ENCODE data around the gene MBD5. TPM values are rescaled to one million over a fixed set of nuclear protein-coding genes. Genes with fewer than 3 reads are reported as not detected.

Gene MBD5
- polyA plus RNA-seq, 1 donor: 21.2 TPM

DNA sequence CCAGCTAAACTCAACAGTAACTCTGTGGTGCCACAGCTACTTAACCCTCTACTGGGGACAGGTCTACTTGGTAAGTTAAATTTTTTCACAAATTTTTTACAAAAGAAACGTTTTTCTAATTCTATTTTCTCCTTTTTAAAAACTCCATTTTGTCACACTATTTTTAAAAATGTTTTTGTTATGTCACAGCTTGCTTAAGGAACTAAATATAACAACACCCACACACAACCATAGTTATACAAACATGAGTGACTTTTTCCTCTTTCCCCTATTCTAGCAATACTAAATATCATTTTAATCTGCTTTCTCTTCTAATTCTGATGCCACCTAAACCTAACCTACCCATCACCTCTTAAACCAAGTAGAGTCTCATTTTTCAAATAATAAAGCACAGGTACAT is 463.2 kb downstream of the MBD5 start:
- DNase-seq: no peak

DNA sequence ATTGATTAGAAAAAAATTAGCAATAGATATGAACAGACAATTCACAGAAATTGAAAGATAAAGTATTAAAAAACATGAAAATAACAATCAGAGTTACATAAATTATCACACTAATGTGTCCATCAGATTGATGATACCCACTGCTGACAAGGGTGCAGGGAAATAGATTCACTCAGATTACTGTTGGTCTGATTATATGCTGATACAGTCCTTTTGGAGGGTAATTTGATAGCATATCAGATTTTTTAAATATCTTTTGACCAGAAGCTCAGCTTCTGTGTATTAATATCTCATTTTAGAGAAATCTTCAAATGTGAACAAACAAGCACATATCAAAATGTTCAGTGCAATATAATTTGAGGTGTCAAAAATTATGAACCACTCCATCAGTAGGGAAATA is 465.8 kb downstream of the MBD5 start:
- DNase-seq: no peak

- no peak for DNase-seq
Observed at GRCh38 chr2:148487439-148487838, 466.5 kb downstream of the MBD5 start.

DNA sequence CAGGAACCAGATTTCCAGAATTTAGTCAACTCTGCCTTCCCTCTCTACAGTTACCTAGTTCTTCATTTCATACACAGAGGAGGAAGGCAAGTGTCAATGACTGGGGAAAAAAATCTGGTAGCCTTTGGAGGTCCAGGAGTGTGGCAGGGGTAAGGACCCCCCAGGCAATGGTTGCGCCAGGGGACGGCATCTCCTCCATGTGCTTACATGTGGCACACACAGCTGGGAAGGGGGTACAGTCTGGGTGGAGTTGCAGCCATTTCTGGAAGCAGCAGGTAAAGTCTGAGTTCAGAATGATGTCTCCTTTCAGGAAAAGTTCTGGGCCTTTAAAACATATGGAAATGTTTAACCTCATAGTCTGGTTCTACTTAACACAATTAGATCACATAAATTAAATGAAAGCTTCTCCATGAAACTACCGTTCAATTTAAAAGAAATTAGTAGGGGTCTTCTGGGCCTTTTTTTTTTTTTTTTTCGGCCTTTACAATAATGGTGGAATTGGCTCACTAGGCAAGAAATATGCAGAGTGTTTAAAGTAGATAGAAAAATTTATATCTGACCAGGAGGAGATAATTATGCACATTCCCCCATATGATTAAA is 470.0 kb downstream of the MBD5 start:
- no peak for DNase-seq

DNA sequence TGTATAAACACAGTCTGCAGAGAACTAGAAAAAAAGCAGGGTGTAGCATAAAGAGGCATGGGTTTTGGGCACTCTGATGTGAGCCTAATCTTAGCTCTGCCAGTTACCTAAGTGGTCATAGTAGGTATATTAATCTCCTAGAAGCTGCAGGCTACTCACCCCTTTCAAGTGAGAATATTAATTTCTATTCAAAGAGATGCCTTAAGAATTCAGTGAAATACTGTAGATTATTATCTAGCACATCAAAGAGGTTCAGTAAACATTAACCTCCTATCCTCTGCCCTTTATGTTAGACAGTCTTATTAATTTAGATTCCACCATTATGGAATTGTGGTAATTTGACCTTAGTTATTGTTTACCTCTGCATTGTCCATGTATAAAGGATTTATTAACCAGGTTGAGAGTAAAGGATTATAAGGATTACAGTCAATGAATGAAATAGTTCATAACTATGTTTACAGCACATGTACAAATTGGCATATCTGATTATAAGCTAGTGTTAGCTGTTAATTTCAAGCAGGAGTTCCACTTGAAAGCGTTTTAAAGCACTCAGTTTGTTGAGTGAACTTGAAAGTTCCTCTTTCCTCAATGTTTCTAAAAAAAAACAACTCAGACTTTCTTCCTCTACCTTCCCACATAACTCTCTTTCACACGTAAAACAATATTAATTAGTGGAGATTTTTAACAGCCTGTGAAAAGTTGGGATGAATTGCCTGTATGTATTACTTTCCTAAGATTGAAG is 473.1 kb downstream of the MBD5 start:
- no peak for DNase-seq

GRCh38 chr2:148495586-148495985 is 474.7 kb downstream of the MBD5 start:
- DNase-seq: no peak

GRCh38 chr2:148501545-148501944 is 480.7 kb downstream of the MBD5 start:
- no peak for DNase-seq

GRCh38 chr2:148503516-148503915 is 482.6 kb downstream of the MBD5 start:
- DNase-seq: no peak

DNA sequence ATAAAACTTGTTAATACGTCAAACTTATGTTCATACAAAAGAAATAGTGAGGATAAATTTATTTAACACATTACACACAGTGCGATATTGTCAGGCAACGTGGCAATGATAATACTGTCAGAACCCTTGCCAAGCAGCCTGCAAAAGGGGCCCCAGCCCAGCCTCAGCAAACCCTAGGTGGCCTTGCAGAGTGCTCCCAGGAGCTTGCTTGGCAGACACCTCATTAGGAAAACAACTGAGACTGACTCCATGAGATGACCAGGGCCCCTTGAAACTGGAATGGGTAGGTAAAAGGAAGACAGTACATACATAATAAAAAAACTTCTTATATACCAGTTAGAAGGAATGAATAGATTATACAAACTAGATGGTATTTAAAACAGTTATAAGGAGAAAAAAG is 487.1 kb downstream of the MBD5 start:
- no peak for DNase-seq

DNA sequence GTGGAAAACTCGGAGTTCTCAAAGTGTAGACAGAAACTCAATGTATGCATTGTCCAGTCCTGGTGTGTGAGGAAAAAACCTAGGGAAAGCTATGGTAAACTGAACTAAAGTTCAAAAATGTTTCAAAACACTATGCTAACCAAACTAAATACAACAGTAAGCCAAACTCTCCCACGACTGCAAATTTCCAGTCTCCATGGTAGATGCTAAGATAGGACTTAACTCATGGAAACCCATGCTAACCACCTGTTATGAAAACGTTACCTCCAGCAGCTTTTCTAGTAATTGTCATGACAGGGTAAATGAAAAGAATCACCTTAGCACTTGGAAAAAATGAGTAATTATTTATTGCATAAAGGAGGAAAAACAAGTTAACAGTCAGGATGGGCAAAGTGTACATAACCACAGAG is 488.0 kb downstream of the MBD5 start:
- DNase-seq: no peak

GRCh38 chr2:148509288-148509902 is 488.5 kb downstream of the MBD5 start:
- peak; percentile 46 for DNase-seq

DNA sequence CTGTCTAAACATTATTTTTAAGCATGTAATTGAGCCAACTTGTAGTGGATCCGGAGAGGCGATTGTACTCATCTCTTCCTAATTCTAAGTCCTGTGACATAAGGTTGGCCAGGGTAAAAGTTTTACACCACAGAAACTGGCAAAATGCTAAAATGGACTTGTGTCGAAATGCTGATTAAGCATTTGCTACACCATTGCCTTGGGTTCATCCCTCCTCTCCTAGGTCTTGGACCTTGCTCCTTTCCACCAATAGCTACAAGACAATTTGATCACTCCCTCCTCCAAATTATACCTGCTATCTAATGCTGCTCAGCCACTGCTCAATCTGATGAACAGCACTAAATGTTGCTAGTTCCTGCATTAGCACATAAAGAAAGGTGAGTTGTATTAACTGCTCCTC is 491.0 kb downstream of the MBD5 start:
- DNase-seq: no peak

DNA sequence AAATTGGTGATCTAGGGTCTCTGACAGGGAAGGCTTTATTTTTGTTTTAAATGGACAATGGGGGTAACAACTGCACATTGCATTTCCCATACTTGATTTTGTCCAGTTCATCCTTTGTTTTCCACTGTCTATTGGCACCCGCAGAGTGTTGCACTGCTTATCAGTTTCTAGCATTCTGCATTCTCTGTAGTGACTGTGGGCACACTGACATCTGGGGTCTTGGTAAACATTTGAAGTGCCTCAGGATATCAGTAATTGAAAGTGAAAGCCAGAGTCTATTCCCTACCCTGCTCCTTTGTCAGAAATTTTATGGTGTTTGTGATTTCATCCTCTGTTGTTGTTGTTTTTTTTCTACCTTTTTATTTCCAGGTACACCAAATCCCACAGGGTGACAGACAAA is 491.6 kb downstream of the MBD5 start:
- no peak for DNase-seq

DNA sequence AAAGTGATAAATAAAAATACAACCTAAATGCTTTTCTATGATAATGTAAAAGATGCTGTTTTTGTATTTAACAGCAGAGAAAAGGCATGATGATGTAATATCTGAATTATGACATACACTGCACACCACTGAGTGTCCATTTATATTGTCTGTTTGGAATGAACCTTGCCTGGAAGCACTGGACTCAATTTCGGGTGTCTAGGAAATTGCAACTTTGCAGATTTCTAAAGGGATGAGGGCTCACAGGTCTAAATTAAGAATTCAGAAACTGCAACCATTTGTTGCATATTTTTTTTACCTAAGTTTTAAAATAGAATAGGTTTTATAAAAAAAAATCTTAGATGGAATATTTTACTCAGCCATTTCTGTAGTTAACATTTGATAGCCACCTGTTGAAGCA is 492.5 kb downstream of the MBD5 start:
- no peak for DNase-seq

DNA sequence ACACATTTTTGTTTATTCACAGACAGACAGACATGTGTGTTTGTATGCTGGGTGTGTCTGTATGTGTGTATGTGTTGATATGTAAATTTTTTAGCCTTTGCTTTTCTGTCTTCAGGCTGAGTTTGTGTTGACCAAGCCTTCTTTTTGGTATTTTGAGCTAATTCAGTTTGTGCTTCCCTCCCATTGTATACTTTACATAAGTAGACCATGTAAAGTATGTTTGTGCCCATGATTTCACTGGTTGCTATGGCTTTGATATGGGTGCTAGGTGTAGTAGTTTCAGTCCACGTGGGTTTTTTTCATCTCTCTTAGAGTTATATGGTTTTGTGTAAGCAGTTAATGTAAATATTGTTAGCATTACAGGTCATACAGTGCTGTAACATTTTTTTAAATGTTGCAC is 494.2 kb downstream of the MBD5 start:
- no peak for DNase-seq

GRCh38 chr2:148515976-148516375 is 495.1 kb downstream of the MBD5 start:
- DNase-seq: no peak

DNA sequence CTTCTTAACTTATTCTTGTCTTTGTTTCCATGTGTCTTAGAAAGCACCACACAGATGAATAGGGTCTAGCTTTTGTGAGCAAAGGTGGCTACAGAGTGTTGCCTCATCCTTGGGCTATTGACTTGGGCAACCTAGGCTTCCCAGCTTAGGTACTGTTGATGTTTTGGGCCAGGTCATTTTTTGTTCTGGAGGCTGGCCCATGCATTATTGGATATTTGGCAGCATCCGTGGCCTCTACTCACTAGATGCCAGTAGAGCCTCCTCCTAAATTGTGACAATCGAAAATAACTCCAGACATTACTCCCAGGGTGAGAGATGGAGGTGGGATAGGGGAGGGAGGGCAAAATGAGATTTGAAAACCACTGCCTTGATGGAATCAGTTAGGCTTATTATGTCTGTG is 496.4 kb downstream of the MBD5 start:
- no peak for DNase-seq

DNA sequence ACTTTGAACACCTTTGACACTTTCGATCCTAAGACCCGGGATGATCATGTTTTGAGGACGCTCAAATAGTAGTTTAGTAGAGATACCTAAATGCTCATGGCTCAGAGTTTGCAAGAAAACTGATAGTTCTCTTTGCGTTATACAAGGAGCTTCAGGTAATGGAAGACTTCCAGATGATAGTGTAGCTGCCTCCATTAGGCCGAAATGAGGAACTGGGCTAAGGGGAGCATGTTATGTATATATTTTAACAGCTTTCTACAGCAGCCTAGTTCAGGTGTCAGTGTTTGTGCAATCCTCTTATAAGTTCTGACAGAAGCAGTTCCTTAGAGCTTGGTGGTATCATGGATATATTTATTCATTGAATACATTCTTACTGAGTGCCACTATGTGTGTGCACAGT is 496.9 kb downstream of the MBD5 start:
- no peak for DNase-seq

DNA sequence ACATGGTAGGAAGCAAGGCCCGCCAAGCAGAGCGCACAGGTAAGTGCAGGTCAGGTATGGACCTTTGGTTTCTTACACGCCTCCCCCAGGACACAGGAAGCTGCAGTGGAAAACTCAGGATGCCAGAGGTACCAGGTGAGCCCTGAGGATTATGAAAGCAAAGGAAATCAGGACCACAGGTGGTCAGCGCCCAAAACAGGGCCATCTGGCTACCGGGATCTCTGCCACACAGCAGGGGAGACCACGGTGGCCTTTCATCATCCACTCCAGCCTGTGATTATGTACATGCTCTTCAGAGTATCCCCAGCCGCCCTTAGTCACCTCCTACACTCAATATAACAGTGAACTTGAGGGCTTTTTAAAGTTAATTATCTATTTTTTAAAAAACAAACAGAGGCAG is 498.1 kb downstream of the MBD5 start:
- no peak for DNase-seq

DNA sequence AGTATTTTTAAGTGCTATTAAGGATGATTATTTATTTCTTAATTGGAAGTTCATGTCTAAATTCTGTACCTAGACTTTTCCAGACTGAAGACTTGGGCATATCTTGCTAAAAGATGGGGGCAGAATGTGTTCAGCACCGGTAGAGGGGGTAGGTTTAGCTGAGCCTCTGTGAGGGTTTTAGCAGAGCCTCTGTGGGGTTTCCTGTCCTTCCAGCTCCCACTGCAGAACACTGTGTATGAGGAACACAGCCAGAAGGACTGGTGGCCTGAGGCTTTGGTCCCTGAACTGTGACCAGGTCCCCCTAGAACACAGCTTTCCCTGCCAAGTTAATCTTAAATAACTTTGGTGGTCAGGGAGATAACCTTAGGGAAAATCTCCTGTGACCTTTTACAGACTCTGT is 500.3 kb downstream of the MBD5 start:
- DNase-seq: no peak

DNA sequence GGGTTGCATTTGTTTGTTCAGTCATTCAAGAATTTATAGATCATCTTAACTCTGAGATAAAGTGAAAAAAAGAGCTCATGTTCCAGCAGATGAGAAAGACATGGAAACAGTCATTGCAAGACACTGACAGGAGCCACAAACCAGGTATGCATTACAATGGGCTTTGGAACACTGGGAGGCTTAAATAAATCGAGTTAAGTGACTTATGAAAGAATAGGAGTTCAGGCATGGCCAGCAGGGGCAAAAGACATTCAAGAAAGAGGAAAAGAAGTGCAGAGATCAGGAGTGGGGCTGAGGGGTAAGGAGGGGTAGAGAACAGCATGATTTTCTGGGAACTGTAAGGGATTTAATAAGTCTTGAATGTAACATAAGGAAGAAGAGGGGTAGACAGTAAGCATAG is 502.4 kb downstream of the MBD5 start:
- no peak for DNase-seq

GRCh38 chr2:148524519-148524919 is 503.6 kb downstream of the MBD5 start:
- DNase-seq: no peak

DNA sequence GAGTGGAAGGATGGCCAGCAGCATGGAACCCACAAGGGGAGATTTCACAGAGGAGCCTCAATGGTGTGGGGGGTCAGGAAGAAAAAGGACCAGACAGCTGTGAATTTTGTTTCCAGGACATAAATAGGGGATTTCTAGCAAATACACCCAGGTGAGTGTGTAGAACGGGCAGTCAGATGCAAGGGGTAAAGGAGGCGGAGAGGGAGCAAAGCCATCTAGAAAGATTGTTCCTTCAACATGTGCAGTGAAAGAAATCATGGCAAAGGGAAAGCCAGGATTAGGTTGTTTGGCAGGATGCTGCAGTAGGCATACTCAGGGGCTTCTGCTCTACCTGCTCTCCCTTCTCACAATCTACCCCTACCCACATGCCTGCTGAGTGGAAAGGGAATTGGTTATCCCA is 504.2 kb downstream of the MBD5 start:
- no peak for DNase-seq

Data from hindlimb muscle (tissue), 1 donor.